IMR-90 (cell line): ENCODE data around the gene NFIA.

Experiments used
- MAZ ChIP-seq: IDR thresholded peaks from 2 replicates; pipeline ENCODE4 v1.6.1; 2012; ENCODE audit warnings: low read depth, mild to moderate bottlenecking, low read length, improper control_type of control experiment, moderate library complexity, borderline replicate concordance
- POLR2A ChIP-seq: IDR thresholded peaks from 2 replicates; pipeline ENCODE4 v1.6.1; 2012; ENCODE audit warnings: mild to moderate bottlenecking, low read depth, low read length
- TF ChIP-seq, protein P1 (sequence below): conservative IDR thresholded peaks from 2 replicates; pipeline ENCODE4 v1.5.1; 2012; ENCODE audit warnings: mild to moderate bottlenecking, low read depth, low read length, improper control_type of control experiment

DNA sequence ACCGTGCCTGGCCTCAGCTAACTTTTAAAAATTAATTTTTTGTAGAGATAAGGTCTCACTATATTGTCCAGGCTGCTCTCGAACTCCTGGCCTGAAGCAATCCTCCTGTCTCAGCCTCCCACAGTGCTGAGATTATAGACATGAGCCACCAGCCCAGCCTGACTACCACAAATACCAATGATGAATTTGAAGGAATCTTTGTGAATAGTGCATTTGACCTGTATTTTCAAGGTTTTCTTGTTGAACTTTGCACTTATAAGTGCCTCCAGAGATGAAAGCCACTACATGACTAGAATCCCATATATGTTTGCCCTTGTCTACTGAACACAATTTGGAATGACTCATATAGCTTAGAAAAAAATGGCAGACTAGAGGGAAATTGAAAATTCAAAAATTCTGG lies 297.3 kb downstream of the NFIA start:
- TF ChIP-seq, protein P1, sequence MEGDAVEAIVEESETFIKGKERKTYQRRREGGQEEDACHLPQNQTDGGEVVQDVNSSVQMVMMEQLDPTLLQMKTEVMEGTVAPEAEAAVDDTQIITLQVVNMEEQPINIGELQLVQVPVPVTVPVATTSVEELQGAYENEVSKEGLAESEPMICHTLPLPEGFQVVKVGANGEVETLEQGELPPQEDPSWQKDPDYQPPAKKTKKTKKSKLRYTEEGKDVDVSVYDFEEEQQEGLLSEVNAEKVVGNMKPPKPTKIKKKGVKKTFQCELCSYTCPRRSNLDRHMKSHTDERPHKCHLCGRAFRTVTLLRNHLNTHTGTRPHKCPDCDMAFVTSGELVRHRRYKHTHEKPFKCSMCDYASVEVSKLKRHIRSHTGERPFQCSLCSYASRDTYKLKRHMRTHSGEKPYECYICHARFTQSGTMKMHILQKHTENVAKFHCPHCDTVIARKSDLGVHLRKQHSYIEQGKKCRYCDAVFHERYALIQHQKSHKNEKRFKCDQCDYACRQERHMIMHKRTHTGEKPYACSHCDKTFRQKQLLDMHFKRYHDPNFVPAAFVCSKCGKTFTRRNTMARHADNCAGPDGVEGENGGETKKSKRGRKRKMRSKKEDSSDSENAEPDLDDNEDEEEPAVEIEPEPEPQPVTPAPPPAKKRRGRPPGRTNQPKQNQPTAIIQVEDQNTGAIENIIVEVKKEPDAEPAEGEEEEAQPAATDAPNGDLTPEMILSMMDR, result no peak
- TF ChIP-seq MAZ (no peak), POLR2A (no peak)
